ENCODE results near the gene FBN3.
"Not testable (repeated sequence)": the region's sequence is repeated elsewhere in the genome, so short reads cannot be mapped to it uniquely, and the experiment has no call there.

The FBN3 gene

GRCh38 chr19:8116437-8117293, 32.7 kb downstream of the FBN3 start:
- DNase-seq, result no peak

GRCh38 chr19:8115805-8116396, 33.5 kb downstream of the FBN3 start:
- no peak for DNase-seq

- DNase-seq, result no peak
Observed at GRCh38 chr19:8113017-8113416, 36.4 kb downstream of the FBN3 start.

- no peak for DNase-seq
Observed at GRCh38 chr19:8111376-8111775, 38.0 kb downstream of the FBN3 start.

- no peak for DNase-seq
Observed at GRCh38 chr19:8110931-8111330, 38.5 kb downstream of the FBN3 start.

GRCh38 chr19:8109890-8110662, 39.3 kb downstream of the FBN3 start:
- DNase-seq, result no peak

GRCh38 chr19:8109455-8109854, 39.9 kb downstream of the FBN3 start:
- no peak for DNase-seq

- no peak for DNase-seq
Observed at GRCh38 chr19:8108560-8109445, 40.6 kb downstream of the FBN3 start.

- DNase-seq, result no peak
Observed at GRCh38 chr19:8107301-8107903, 42.0 kb downstream of the FBN3 start.

GRCh38 chr19:8105471-8105870, 43.9 kb downstream of the FBN3 start:
- no peak for DNase-seq

- DNase-seq, result not testable (repeated sequence)
Observed at GRCh38 chr19:8101910-8102309, 47.5 kb downstream of the FBN3 start.

- DNase-seq, result no peak
Observed at GRCh38 chr19:8101311-8101710, 48.1 kb downstream of the FBN3 start.

- DNase-seq, result no peak
Observed at GRCh38 chr19:8097681-8098567, 51.5 kb downstream of the FBN3 start.

- no peak for DNase-seq
Observed at GRCh38 chr19:8097198-8097597, 52.2 kb downstream of the FBN3 start.

- DNase-seq, result no peak
Observed at GRCh38 chr19:8096071-8096470, 53.3 kb downstream of the FBN3 start.

- DNase-seq, result no peak
Observed at GRCh38 chr19:8095354-8095886, 54.0 kb downstream of the FBN3 start.

- no peak for DNase-seq
Observed at GRCh38 chr19:8094336-8094735, 55.1 kb downstream of the FBN3 start.

- DNase-seq, result no peak
Observed at GRCh38 chr19:8093740-8094139, 55.7 kb downstream of the FBN3 start.

GRCh38 chr19:8090950-8091349, 58.4 kb downstream of the FBN3 start:
- no peak for DNase-seq

GRCh38 chr19:8089664-8090601, 59.5 kb downstream of the FBN3 start:
- no peak for DNase-seq

Measured in NCI-H2029 treated with DMSO at 0.1 percent for 48 hours (cell line).